Fibroblast of lung (primary cell): Measurements from ENCODE around the gene NF2. TPM values are rescaled to one million over a fixed set of nuclear protein-coding genes. Genes with fewer than 3 reads are reported as not detected.

Source experiments
- DNase-seq, 2 donors: peaks; one replicate each; pipeline versions ENCODE4 v3.0.0 to v3.0.0-alpha.2; 2010; ENCODE audit warnings: low read depth in 2 of 2
- H2AFZ ChIP-seq: 2 replicates; pipeline ENCODE4 v1.5.1; 2012; ENCODE audit warnings: low read length, control low read depth, inconsistent platforms
- H3K27ac ChIP-seq: 2 replicates; pipeline ENCODE4 v1.5.1; 2011; ENCODE audit warnings: low read length, control low read depth; ENCODE audit not compliant: insufficient read depth
- H3K27me3 ChIP-seq: 2 replicates; pipeline ENCODE4 v1.5.1; 2011; ENCODE audit warnings: mild to moderate bottlenecking, low read length; ENCODE audit not compliant: control insufficient read depth, insufficient read depth
- H3K36me3 ChIP-seq: 2 replicates; pipeline ENCODE4 v1.5.1; 2011; ENCODE audit warnings: low read length; ENCODE audit not compliant: control insufficient read depth, insufficient read depth
- H3K4me1 ChIP-seq: 2 replicates; pipeline ENCODE4 v1.5.1; 2011; ENCODE audit warnings: low read length; ENCODE audit not compliant: control insufficient read depth, insufficient read depth; ENCODE audit errors: extremely low read depth
- H3K4me2 ChIP-seq: 2 replicates; pipeline ENCODE4 v1.5.1; 2011; ENCODE audit warnings: low read length, control low read depth; ENCODE audit not compliant: insufficient read depth; ENCODE audit errors: extremely low read depth
- H3K4me3 ChIP-seq, 4 experiments: fragments of 200-600 bp in 1 of 4; sonication (generic) in 1 of 4; replicated peaks in 1 of 4; 2 replicates each; pipeline ENCODE4 v1.5.1; 2011 to 2016; ENCODE audit warnings: low read length in 4 of 4, low read depth in 3 of 4, mild to moderate bottlenecking in 3 of 4, control low read depth in 2 of 4, inconsistent platforms in 1 of 4, mixed read lengths in 1 of 4; ENCODE audit not compliant: insufficient read depth in 1 of 4; ENCODE audit errors: control extremely low read depth in 1 of 4
- H3K79me2 ChIP-seq: 2 replicates; pipeline ENCODE4 v1.5.1; 2012; ENCODE audit warnings: mild to moderate bottlenecking, low read length, inconsistent platforms; ENCODE audit not compliant: control insufficient read depth, insufficient read depth
- H3K9ac ChIP-seq: 2 replicates; pipeline ENCODE4 v1.5.1; 2011; ENCODE audit warnings: mild to moderate bottlenecking, low read length, control low read depth; ENCODE audit not compliant: insufficient read depth
- H3K9me3 ChIP-seq: 2 replicates; pipeline ENCODE4 v1.5.1; 2012; ENCODE audit warnings: low read depth, low read length; ENCODE audit not compliant: control insufficient read depth, insufficient read depth
- H4K20me1 ChIP-seq: 2 replicates; pipeline ENCODE4 v1.5.1; 2011; ENCODE audit warnings: low read length; ENCODE audit not compliant: control insufficient read depth, insufficient read depth; ENCODE audit errors: extremely low read depth
- CTCF ChIP-seq, 2 donors: IDR thresholded peaks in 1 of 2; conservative IDR thresholded peaks in 1 of 2; 1 replicate in 1 of 2; 2 replicates in 1 of 2; pipeline ENCODE4 v1.5.1; 2011 to 2012; ENCODE audit warnings: low read length in 2 of 2, control low read depth in 1 of 2, inconsistent platforms in 1 of 2, low read depth in 1 of 2, mild to moderate bottlenecking in 1 of 2
- EZH2 ChIP-seq: IDR thresholded peaks from 2 replicates; pipeline ENCODE4 v1.5.1; 2012; ENCODE audit warnings: low read length, control low read depth, mild to moderate bottlenecking; ENCODE audit errors: missing control alignments
- polyA plus RNA-seq, 2 donors: library from polyadenylated mRNA; depleted of rRNA in 1 of 2; stranded (reverse) in 1 of 2; unstranded in 1 of 2; fragments of >200 nt; gene quantifications; 2 replicates each; pipeline ENCODE4 v1.2.1, GENCODE V29; 2011 to 2012; ENCODE audit warnings: missing spikeins in 1 of 2
- total RNA-seq: library from RNA; depleted of rRNA; stranded (reverse); fragments of >200 nt; gene quantifications from 2 replicates; pipeline ENCODE4 v1.2.1, GENCODE V29; 2014

Gene NF2
- total and polyA plus RNA-seq, 2 donors (not counting 1 experiment from before 2014, with no cell fraction given) = 55.5 to 80.9 TPM

- Histone ChIP-seq H3K27ac (no peak overlapping the region), H3K79me2 (no peaks in the 10 kb centered on the region), H3K36me3 (peaks cover 5% of the 10 kb centered on the region), H2AFZ (no peak overlapping the region), H3K9ac (no peak overlapping the region), H3K4me1 (no peaks in the 10 kb centered on the region), H3K27me3 (no peaks in the 10 kb centered on the region), H3K4me3 (no peak overlapping the region), H4K20me1 (no peaks in the 10 kb centered on the region), H3K4me2 (no peak overlapping the region), H3K9me3 (no peaks in the 10 kb centered on the region)
- DNase-seq = no peak
- no peak for TF ChIP-seq EZH2
- no peak for TF ChIP-seq CTCF (conservative IDR thresholded peaks at IDR 0.05 in 1 of 2, IDR thresholded peaks at IDR 0.05 in 1 of 2; ENCODE audit: low read depth in 1 of 2, low read length in 2 of 2)
Observed at GRCh38 chr22:29654882-29655281, 51.4 kb downstream of the NF2 start.

GRCh38 chr22:29658176-29658575 is 54.7 kb downstream of the NF2 start:
- Histone ChIP-seq H3K9ac (no peak overlapping the region), H3K27me3 (no peaks in the 10 kb centered on the region), H3K27ac (no peak overlapping the region), H4K20me1 (no peaks in the 10 kb centered on the region), H3K4me3 (no peak overlapping the region), H3K4me1 (peaks cover 3% of the 10 kb centered on the region), H3K36me3 (peaks cover 11% of the 10 kb centered on the region), H3K9me3 (no peaks in the 10 kb centered on the region), H3K79me2 (no peaks in the 10 kb centered on the region), H2AFZ (no peak overlapping the region), H3K4me2 (no peak overlapping the region)
- TF ChIP-seq CTCF (conservative IDR thresholded peaks at IDR 0.05 in 1 of 2, IDR thresholded peaks at IDR 0.05 in 1 of 2; ENCODE audit: low read depth in 1 of 2, low read length in 2 of 2) (no peak), EZH2 (no peak)
- no peak for DNase-seq

GRCh38 chr22:29660021-29660420 is 56.6 kb downstream of the NF2 start:
- no peak for DNase-seq
- H3K4me1 ChIP-seq = peaks cover 3% of the 10 kb centered on the region
- no peak overlapping the region for H3K4me2 ChIP-seq
- no peaks in the 10 kb centered on the region for H3K27me3 ChIP-seq
- H3K9ac ChIP-seq = no peak overlapping the region
- no peaks in the 10 kb centered on the region for H3K79me2 ChIP-seq
- H2AFZ ChIP-seq = no peak overlapping the region
- no peaks in the 10 kb centered on the region for H3K9me3 ChIP-seq
- H3K4me3 ChIP-seq = no peak overlapping the region
- no peak overlapping the region for H3K27ac ChIP-seq
- H4K20me1 ChIP-seq = no peaks in the 10 kb centered on the region
- peaks cover 18% of the 10 kb centered on the region for H3K36me3 ChIP-seq
- TF ChIP-seq CTCF (conservative IDR thresholded peaks at IDR 0.05 in 1 of 2, IDR thresholded peaks at IDR 0.05 in 1 of 2; ENCODE audit: low read depth in 1 of 2, low read length in 2 of 2) = no peak
- no peak for TF ChIP-seq EZH2
